ENCODE results near the gene CCDC57.

Gene CCDC57

DNA sequence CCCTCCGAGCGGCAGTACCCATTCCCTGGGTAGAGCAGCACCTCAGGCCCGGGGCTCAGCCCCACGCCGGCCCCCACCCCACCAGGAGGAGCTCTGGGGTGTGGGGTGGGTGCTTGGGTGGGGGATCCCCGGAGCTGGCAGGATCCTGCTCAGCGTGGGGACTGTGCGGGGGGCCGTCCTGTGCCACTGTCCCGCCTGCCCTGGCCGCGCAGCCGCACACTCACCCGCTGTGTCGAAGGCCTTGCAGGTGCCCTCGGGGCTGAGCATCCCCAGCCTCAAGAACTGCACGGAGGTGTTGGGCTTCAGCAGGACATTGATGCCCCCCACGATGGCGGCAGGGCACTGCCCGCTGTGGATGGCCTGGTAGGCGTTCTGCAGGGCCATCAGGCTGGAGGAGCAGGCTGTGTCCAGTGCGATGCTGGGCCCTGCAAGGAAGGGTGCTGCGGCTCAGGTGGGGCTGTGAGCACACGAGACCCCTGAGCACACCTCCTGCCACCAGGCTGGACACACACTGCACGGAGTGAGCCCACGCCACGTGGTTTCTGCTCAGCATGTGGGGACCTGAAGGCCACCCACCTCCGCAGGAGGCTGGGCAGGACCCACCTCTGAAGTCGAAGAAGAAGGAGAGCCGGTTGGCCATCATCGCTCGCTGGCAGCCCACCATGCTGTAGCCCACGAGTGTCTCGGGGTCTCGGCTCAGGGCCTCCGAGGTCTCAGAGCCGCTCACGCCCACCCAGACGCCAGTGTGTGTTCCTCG is 119.5 kb downstream of the CCDC57 start:
- DNase-seq (ENCODE audit: low read depth): no peak

DNA sequence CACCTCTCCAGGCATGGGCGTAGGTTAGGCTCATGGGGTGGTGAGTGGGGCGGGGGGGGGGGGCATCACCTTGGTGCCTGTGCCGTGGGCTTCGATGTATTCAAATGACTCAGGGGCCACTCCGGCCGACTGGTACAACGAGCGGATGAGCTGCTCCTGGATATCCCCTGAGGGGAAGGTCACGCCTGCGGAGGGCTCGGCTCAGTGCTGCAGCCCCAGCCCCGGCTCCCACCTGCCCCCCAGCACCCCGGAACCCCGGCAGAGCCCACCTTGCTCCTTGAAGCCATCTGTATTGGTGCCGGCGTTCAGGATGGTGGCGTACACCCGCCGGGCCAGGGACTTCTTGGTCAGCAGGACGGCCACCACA is 120.0 kb downstream of the CCDC57 start:
- DNase-seq (ENCODE audit: low read depth): no peak

DNA sequence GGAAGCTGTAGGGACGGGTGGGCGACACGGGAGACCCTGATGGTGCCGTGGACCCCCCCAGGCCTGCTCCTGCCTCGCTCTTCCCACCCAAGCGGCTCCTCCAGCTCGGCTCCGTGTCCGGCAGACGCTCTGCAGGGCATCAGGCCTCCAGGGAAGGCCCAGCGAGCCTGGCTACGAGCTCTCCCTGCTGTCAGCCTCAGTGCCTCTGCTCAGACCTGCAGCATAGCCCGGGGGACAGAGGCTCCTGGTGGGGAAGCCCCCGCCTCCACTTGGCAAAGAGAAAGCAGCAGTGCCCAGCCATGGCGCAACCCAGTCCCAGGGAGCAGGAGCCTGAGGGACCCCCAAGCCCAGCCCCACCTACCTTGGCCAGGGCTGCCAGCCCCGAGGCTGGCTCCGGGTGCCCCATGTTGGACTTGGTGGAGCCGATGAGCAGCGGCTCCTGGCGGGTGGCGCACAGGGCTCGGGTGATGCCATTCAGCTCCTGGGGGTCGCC is 120.5 kb downstream of the CCDC57 start:
- DNase-seq (ENCODE audit: low read depth): no peak

DNA sequence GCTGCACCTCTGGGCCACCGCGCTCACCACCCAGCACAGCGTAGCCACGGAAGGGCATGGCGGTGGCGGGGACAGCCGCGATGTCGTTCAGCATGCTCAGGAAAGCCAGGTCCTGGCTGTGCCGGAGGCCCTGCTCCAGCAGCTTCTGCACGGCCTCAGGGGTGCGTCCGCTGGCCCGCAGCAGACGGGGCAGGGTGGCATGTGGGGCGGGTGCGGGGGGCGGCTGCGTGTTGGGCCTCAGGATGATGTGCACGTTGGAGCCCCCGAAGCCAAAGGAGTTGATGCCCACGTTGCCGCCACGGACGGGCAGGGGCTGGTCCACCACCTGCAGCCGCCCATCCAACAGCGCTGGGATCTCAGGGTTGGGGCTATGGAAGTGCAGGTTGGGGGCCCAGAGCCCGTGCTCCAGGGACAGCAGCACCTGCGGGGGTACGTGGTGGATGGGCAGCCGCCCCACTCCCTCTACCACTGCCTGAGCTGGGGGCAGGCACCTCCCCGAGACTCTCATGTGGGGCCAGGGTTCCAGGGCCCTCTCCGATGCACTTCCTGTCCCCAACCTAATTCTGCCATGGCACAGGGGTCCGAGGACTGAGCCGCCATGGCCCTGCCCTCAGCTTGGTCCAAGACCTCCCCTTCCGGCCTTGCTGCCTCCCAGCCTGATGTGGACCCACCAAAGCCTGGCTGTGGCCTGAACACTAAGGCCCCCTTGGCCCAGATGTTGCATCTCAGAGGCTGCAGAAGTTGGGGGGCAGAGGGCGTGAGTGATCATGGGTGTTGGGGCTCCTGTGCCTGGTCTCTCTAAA is 121.2 kb downstream of the CCDC57 start:
- DNase-seq (ENCODE audit: low read depth): no peak

DNA sequence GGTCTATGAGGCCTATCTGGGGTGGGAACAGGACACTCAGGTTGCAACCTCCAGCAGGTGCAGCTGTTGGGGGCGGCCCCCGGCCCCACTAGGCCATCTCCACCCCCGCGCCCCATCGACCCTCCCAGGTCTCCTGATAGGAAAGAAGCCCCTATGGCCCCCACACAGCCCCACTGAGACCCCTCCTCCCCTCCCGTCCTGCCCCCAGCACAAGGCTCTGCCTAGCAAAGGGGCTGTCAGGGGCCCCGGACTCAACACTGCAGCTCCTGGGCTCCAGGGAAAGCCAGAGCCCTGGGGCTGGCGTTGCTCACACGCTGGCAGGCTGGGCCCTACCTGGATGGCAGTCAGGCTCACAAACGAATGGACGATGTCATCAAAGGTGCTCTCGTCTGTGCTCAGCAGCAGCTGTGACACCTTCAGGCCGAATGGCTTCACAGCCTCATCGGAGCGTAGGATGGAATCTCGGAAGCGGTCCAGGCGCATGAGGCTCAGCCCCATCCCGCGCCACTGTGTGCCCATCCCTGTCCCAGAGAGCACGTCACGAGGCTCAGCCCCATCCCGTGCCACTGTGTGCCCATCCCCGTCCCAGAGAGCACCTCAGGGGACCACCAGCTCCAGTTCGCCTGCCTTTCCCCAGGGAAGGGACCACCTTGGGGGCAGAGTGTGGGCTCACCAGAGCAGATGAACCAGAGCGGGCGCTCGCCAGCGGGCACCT is 121.9 kb downstream of the CCDC57 start:
- DNase-seq (ENCODE audit: low read depth): no peak

DNA sequence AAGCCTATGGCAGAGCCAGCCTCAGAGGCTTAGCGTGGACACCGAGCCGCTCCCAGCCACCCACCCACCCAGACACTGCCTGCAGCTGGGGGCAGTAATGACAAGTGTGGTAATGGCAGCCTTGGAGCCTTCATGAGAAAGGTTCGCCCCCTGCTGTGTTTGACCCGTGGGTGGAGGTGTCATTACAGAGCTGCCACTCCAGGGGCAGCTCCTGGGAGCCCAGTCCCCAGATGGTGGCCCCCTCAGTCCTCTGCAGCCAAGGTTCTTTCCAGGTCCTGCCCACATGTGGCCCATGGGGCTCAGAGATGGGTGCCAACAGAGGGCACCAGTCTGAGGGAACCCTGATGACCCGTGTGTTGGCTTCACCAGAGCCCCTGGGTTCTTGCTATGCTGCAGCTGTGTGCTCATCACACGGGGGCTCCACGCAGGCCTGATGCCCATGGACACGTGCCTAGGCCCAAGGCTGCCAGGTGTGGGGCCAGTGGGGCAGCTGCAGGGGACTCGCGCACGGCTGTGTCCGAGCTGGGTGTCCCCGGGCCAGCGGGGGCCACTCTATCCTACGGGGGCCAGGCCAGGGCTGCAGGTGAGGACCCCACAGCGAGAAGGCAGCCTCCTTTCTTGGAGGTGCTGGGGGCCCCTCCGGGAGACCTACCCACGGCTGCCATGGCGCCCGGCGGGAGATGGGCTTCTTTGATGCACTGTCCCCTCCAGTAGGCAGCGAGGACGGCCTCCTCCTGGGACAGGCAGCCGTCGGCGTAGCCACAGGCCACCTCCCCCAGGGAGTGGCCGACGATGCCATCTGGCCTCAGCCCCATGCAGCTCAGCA is 122.7 kb downstream of the CCDC57 start:
- DNase-seq (ENCODE audit: low read depth): no peak

DNA sequence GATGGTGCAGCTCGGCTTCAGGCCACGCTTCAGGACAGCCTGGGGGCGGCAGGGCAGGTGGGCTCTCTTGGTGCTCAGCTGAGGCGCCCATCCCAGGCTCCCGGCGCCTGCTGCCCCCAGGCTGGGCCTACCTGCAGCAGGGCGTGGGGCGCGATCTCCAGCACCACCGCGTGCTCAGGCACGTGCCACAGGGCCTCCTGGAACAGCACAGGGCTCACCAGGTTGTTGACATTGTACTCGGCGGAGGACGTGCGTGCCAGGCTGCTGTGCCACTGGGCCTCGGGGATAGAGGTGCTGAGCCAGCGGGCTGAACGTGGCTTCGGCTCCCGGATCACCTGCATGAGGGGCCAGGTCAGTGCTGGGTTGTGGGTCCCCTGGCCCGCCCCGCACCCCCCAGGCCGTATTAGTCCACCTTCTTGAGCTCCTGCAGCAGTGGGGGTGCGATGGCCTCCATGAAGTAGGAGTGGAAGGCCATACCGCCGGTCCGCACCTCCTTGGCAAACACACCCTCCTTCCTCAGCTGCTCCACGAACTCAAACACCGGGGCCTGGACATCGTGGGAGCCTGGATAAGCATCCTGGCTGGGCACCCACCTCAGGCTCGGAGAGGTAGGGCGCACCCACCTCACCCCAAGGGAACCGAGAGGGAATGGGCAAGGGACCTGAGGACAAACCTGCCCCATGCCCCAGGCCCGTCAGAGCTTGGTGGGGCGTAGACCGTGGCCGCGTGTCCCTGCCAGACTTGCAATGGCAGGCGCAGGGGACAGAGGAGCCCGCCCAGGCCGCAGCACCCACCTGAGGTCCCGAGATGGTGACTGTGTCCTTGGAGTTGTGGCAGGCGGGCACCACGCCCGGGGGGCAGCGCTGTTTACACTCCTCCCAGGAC is 123.6 kb downstream of the CCDC57 start:
- no peak for DNase-seq (ENCODE audit: low read depth)

DNA sequence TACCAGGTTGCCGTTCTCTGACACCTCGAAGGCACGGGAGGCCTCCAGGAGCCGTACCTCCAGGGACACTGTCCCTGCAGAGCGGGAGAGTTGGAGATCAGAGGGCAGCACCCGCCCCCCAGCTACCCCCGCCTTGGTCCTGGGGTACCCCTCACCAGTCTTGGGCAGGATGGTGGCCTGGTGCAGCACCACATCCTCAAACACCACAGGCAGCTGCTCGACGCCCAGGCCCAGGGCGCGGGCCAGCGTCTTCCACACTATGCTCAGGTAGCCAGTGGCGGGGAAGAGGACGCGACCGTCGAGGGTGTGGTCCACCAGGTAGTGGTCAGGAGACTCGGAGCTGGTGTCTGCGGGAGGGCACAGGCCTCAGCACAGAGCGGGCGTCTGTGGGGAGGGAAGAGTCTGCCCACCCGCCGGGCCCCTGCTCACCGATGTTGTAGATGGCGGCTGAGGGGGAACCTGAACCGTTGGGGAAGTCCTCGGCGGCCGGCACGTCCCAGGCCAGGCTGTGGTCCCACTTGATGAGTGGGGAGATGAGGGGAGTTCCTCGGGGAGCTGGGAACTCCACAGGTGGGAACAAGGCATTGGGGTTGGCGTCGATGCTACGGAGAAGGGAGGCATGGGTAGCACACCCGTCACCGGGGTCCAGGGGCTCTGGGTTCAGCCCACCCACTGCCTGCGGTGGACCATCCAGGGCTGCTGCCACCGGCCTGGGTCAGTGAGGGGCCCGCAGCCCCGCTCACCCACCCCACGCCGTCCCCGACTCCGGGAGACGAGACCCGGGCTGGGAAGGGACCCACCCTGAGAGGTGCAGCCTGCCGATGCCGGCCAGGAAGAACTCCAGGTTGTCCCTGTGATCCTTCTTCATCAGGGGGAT is 124.4 kb downstream of the CCDC57 start:
- no peak for DNase-seq (ENCODE audit: low read depth)

DNA sequence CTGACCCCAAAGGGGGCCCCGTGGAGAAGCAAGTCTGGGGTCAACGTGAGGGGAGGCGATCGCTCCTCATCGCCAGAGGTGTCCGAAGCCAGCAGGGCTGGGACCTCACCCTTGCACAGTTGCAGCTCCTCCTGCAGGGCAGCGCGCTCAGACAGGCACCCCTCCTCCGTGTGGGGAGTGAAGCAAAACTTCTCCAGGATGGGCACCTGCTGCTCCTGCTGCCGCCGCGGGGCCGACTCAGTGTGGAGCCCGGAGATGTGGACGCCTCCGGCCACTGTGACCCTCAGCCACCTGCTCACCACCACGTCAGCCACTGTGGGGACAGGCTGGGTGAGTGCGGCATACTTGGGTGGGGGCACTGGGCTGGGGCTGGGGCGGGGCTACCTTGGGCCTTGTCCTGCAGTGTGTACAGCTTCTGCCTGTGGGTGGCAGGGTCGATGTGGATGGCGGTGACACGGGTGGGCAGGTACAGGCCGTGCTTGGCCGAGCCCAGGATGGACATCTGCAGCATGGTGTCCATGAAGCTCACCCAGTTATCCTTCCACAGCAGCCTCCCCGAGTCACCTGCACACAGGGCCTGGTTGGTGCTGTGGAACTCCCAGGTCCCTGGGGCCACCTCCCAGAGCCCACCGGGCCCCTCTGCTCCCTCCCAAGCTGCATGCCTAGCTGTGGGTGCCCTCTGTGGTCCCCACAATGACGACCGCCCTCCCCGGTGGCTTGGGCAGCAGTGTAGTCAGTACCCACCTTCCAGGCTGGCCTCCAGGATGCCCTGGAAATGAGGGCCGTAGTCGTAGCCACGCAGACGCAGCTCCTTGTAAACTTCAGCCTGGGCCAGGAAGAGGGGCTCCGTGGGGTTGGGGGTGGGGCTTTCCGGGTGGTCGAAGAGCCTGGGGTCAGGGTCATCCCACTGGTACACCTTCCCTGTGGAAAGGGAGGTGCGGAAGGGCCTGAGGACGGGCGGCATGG is 125.4 kb downstream of the CCDC57 start:
- DNase-seq (ENCODE audit: low read depth): no peak

DNA sequence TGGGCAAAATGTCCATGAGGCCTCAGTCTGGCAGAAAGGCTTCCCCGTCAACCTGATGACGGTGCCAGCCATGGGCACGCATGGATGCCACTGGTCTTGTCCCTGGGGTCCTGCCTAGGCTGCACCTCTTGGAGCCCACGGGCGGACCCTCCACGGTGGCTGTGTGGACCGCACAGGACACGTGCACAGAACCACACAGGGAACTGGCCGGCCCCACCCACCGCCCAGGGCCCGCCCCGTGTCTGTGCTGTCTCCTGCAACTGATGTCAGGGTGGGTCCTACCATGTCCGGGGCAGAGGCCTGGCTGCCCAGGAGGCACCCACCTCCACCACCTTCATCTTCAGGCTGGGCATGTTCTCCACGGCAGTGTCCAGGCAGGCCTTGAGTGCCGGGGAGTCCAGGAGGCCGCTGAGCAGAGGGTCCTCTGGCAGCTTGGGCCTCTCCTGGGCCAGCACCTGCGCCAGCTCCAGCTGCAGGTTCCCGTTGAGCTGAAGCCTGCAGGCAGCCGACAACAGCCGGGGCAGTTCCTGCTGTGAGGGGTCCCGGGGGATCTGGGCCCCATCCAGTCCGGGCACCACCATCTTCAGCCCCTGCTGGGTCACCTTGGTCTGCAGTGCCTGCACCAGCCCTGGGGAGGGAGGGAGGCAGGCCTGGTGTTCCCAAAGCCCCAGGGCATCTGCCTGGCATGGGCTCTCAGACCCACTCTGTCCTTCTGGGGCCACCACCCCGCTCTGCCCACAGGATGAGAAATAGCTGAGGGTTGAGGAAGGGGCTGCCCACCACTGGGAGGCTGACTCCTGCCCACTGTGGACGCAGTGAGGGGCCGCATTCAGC is 126.5 kb downstream of the CCDC57 start:
- no peak for DNase-seq (ENCODE audit: low read depth)

DNA sequence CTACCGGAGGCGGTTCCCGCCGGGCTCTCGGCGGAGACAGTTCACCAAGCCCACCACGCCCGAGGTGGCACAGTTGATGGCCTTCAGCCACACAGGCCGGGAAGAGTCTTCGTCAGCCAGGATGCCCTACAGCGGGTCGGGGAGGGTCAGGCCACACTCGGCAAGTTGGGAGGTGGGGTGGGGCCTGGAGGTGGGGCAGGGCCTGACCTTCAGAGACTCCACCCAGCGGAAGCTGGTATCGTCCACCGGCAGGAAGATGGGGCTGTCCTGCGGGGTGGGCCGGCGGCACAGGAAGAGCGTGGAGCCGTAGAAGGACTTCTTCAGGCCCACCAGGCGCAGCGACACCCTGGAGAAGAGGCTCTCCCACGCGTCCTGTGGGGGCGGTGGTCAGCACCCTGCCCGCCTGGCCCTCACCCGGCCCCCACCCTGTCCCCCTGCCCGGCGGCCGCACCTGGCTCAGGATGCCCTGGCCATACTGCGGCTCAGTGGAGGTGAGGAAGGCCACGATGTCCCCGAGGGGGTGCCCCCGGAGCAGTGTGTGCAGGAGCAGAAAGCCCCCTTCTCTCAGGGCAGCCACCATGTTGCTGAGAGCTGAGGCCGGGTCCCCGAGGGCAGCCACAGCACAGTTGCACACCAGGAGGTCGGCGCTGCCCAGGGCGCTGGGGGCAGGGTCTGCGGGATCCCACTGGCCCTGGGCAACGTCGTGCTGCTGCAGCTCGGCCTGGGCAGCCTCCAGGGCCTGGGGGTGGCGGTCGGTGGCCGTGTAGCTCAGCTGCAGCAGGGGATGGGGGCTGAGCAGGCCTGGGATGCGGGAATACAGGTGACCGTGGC is 127.4 kb downstream of the CCDC57 start:
- no peak for DNase-seq (ENCODE audit: low read depth)

DNA sequence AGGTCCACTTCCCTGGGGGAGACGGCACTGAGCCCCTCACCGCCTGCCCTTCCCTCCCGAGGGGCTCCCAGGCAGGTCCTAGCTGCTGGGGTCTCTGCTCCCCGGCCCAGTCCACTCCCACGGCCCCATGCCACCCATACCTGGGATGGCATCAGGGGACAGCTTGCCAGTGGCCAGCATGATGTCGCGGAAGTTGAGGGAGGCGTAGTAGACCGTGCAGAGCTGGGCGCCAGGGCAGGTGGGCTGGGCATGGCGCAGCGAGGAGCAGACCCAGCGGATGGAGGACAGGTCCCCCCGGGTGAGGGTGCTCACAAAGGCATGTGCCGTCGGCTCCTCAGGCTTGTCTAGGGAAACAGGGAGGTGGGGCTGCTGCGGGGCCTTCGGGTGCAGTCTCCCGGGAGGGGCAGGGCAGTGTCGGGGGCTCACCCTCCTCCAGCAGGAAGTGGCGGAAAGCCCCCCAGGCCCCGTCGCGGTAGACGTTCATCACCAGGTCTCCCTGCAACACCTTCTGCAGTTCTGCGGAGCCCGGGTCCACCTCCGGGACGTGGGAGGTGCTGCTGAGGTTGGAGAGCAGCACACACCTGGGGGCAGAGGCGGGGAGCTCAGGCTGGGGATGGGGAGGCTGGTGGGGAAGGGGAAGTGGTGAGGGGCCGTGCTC is 128.1 kb downstream of the CCDC57 start:
- DNase-seq (ENCODE audit: low read depth): no peak

DNA sequence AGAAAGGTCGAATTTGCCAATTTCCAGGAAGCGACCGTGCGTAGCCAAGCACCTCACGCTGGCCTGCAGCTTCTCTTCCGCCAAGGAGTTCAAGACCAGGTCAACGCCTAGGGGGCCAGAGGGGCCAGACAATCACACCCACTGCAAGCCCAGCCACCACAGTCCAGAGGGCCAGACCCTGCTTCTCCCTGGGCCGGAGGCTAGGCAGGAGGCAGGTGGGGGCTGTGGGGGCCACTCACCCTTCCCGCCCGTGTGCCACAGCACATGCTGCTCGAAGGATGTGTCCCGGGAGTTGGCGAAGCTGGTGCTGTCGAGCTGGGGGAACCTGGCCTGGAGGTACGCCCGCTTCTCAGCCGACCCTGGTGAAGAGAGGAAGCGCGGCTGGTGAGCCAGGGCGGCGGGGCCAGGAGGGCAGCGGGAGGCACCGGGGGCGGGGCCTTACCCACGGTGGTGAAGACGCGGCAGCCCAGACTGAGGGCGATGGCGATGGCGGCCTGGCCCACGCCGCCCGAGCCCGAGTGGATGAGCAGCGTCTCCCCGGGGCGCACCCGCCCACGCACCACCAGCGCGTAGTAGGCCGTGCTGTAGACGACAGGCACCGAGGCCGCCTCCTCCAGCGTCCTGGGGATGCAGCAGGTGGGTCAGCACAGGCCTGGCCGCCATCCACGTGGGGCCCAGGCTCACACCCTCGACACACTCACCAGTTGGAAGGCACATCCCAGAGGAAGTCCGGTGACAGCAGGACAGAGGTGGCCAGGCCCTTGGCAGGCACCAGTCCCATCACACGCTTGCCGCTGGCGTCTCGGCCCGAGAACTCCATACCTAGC is 128.9 kb downstream of the CCDC57 start:
- DNase-seq (ENCODE audit: low read depth): no peak

DNA sequence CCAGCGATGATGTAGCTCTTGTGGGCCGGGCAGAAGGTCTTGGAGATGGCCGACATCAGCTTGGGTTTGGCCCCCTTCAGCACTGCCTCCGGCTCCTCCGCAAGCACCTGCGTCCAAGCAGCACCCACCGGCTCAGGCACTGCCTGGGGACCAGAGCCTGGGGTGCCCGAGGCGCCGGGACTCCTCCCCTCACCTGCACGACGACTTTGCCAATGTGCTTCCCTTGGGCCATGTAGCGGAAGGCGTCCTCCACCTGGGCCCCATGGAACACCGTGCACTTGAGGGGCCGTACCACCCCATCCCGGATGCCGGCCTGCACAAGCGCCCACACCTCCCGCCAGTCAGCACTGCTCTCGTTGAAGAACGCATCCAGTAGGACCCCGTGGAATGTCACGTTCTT is 129.6 kb downstream of the CCDC57 start:
- no peak for DNase-seq (ENCODE audit: low read depth)

DNA sequence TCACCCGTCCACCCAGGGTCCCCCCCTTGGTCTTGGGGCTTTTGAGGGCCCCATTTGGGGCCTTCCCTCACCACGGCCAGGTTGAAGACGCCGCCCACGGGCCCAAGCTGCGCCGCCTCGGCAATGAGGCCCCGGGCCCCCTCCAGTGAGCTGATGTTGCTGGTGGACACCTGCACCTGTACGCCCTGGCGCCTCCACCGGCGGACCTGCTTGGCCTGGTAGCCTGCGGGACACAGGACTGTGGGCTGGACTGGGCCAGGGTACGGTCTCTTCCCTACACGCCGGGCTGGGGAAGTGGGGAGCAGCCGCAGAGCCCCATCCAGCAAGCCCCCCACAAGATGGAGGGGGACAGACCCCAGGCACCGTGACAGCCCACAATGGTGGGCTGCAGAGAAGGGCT is 130.2 kb downstream of the CCDC57 start:
- DNase-seq (ENCODE audit: low read depth): no peak

Measured in T follicular helper cell (primary cell).